ENCODE measurements around the gene ZNF770.

- TF ChIP-seq CTCF (conservative IDR thresholded peaks at IDR 0.05 in 1 of 2, IDR thresholded peaks at IDR 0.05 in 1 of 2; ENCODE audit: extremely low read depth in 1 of 2, insufficient read depth in 1 of 2, low read depth in 1 of 2, low read length in 2 of 2) (no peak), EZH2 (IDR thresholded peaks at IDR 0.05; ENCODE audit: borderline replicate concordance, low read length) (no peak)
These were observed 45.7 kb downstream of the ZNF770 start for GRCh38 chr15:34942363-34942762.

All from mammary epithelial cell (primary cell).